HG03558 (cell line): ENCODE measurements around the gene IKBKG.
"Not testable (repeated sequence)": the region's sequence is repeated elsewhere in the genome, so short reads cannot be mapped to it uniquely, and the experiment has no call there.

ENCODE experiments used
- ATAC-seq: cut with Tn5 transposase; IDR thresholded peaks from one replicate; pipeline ENCODE4 v1.9.1; 2021; ENCODE audit warnings: moderate number of reproducible peaks; ENCODE audit not compliant: unreplicated experiment; ENCODE audit errors: extremely low read depth

IKBKG gene

GRCh38 chrX:154602226-154602625 lies 54.8 kb downstream of the IKBKG start:
- ATAC-seq, result no peak

- no peak for ATAC-seq
These were observed 55.5 kb downstream of the IKBKG start for GRCh38 chrX:154602766-154603437.

GRCh38 chrX:154603438-154604430 lies 56.3 kb downstream of the IKBKG start:
- ATAC-seq, result no peak

GRCh38 chrX:154605566-154605965 lies 58.1 kb downstream of the IKBKG start:
- no peak for ATAC-seq

GRCh38 chrX:154607370-154607769 lies 60.0 kb downstream of the IKBKG start:
- no peak for ATAC-seq

GRCh38 chrX:154607976-154608375 lies 60.6 kb downstream of the IKBKG start:
- ATAC-seq, result not testable (repeated sequence)

- not testable (repeated sequence) for ATAC-seq
These were observed 61.4 kb downstream of the IKBKG start for GRCh38 chrX:154608823-154609222.

GRCh38 chrX:154611146-154611545 lies 63.7 kb downstream of the IKBKG start:
- ATAC-seq, result not testable (repeated sequence)

- not testable (repeated sequence) for ATAC-seq
These were observed 66.2 kb downstream of the IKBKG start for GRCh38 chrX:154613586-154613985.
